Kidney epithelial cell (primary cell): Measurements from ENCODE around the gene BMPER. TPM values are rescaled to one million over a fixed set of nuclear protein-coding genes. Genes with fewer than 3 reads are reported as not detected.

Source experiments
- DNase-seq: peaks from one replicate; pipeline ENCODE4 v3.0.0-alpha.2; 2010; ENCODE audit warnings: low read depth
- H3K27me3 ChIP-seq: 2 replicates; pipeline ENCODE4 v1.6.0; 2011; ENCODE audit warnings: low read length; ENCODE audit not compliant: control insufficient read depth, insufficient read depth
- H3K36me3 ChIP-seq: 2 replicates; pipeline ENCODE4 v1.5.1; 2011; ENCODE audit warnings: low read length; ENCODE audit not compliant: control insufficient read depth, insufficient read depth
- H3K4me3 ChIP-seq: 2 replicates; pipeline ENCODE4 v1.5.1; 2011; ENCODE audit warnings: low read depth, mild to moderate bottlenecking, control low read depth, low read length
- CTCF ChIP-seq: IDR thresholded peaks from 2 replicates; pipeline ENCODE4 v1.5.1; 2011; ENCODE audit warnings: mild to moderate bottlenecking, moderate library complexity, low read length, control low read depth, inconsistent platforms; ENCODE audit not compliant: insufficient read depth, poor library complexity, severe bottlenecking
- total RNA-seq: library from RNA; depleted of rRNA; stranded (reverse); fragments of >200 nt; gene quantifications from 2 replicates; pipeline ENCODE4 v1.2.3, GENCODE V29; 2015

The BMPER gene
- total RNA-seq, 1 donor from 2014 or later: 0.04 TPM

GRCh38 chr7:34081935-34082334, 176.6 kb downstream of the BMPER start:
- Histone ChIP-seq H3K27me3 (no peaks in the 10 kb centered on the region), H3K4me3 (no peak overlapping the region), H3K36me3 (no peaks in the 10 kb centered on the region)
- no peak for TF ChIP-seq CTCF
- no peak for DNase-seq

GRCh38 chr7:34083440-34083839, 178.1 kb downstream of the BMPER start:
- Histone ChIP-seq H3K27me3 (no peaks in the 10 kb centered on the region), H3K36me3 (no peaks in the 10 kb centered on the region), H3K4me3 (no peak overlapping the region)
- no peak for TF ChIP-seq CTCF
- DNase-seq: no peak

DNA sequence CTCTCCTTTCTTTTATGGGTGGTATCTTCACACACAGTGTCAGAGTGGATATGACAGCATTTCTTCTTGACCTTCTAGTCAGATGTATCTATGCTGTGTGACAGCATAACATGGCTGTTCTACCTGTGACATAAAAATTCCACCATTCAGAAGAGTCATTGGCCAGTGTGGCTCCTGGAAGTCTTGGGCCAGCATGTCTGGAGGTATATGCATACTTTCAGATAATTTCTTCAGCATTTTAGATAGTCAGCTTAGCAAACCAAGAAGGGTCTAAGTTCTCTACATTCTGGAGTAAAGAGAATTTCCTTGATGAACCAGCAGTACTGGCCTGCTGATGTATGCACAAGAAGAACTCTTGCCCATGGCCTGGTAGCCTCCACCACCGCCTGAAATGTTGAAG, 179.3 kb downstream of the BMPER start:
- H3K27me3 ChIP-seq: no peaks in the 10 kb centered on the region
- H3K36me3 ChIP-seq: no peaks in the 10 kb centered on the region
- no peak for DNase-seq
- no peak overlapping the region for H3K4me3 ChIP-seq
- no peak for TF ChIP-seq CTCF

- Histone ChIP-seq H3K36me3 (no peaks in the 10 kb centered on the region), H3K4me3 (no peak overlapping the region), H3K27me3 (no peaks in the 10 kb centered on the region)
- TF ChIP-seq CTCF: no peak
- no peak for DNase-seq
These were observed 180.7 kb downstream of the BMPER start for GRCh38 chr7:34086064-34086463.

- Histone ChIP-seq H3K27me3 (no peaks in the 10 kb centered on the region), H3K36me3 (no peaks in the 10 kb centered on the region)
- DNase-seq: no peak
These were observed 181.6 kb downstream of the BMPER start for GRCh38 chr7:34086981-34087380.

More at GRCh38 chr7:34086981-34087380, 181.6 kb downstream of the BMPER start:
- no peak for TF ChIP-seq CTCF
- H3K4me3 ChIP-seq: no peak overlapping the region
